Astrocyte (in vitro differentiated cells and primary cell): ENCODE measurements around the gene LYPD6B. TPM values are rescaled to one million over a fixed set of nuclear protein-coding genes. Genes with fewer than 3 reads are reported as not detected.
A peak's percentile ranks its signal among the peaks of the same experiment; 100 is the strongest.

ENCODE experiments used
- DNase-seq: peaks from one replicate; pipeline ENCODE4 v3.0.0-alpha.2; 2010; ENCODE audit warnings: low read depth
- FAIRE-seq: peaks from 2 replicates; lab custom pipeline; 2011; peaks lifted over from hg19 to GRCh38; lab: Jason Lieb, UNC
- H2AFZ ChIP-seq: 2 replicates; pipeline ENCODE4 v1.6.0; 2012; ENCODE audit warnings: low read depth, low read length, inconsistent platforms
- H3K27ac ChIP-seq: 2 replicates; pipeline ENCODE4 v1.5.1; 2011; ENCODE audit warnings: low read depth, low read length, inconsistent platforms
- H3K27me3 ChIP-seq: 2 replicates; pipeline ENCODE4 v1.6.0; 2011; ENCODE audit warnings: low read length, inconsistent platforms; ENCODE audit not compliant: insufficient read depth
- H3K36me3 ChIP-seq: 2 replicates; pipeline ENCODE4 v1.5.1; 2011; ENCODE audit warnings: low read length, inconsistent platforms; ENCODE audit not compliant: insufficient read depth
- H3K4me1 ChIP-seq: 2 replicates; pipeline ENCODE4 v1.5.1; 2011; ENCODE audit warnings: low read length, inconsistent platforms; ENCODE audit not compliant: insufficient read depth
- H3K4me2 ChIP-seq: 2 replicates; pipeline ENCODE4 v1.6.0; 2012; ENCODE audit warnings: low read length, inconsistent platforms
- H3K4me3 ChIP-seq: 2 replicates; pipeline ENCODE4 v1.5.1; 2011; ENCODE audit warnings: low read depth, mild to moderate bottlenecking, low read length, inconsistent platforms; ENCODE audit not compliant: insufficient read depth
- H3K79me2 ChIP-seq: 2 replicates; pipeline ENCODE4 v1.6.0; 2012; ENCODE audit warnings: mild to moderate bottlenecking, low read length, inconsistent platforms; ENCODE audit not compliant: insufficient read depth
- H3K9ac ChIP-seq: 2 replicates; pipeline ENCODE4 v1.6.0; 2012; ENCODE audit warnings: mild to moderate bottlenecking, low read length, inconsistent platforms
- H3K9me3 ChIP-seq: 2 replicates; pipeline ENCODE4 v1.5.1; 2012; ENCODE audit warnings: low read depth, mild to moderate bottlenecking, low read length, inconsistent platforms; ENCODE audit not compliant: insufficient read depth
- H4K20me1 ChIP-seq: 2 replicates; pipeline ENCODE4 v1.6.0; 2012; ENCODE audit warnings: low read length, inconsistent platforms; ENCODE audit not compliant: insufficient read depth
- H3K27ac Mint-ChIP-seq: one replicate; pipeline ENCODE4 v1.8.0; 2021; ENCODE audit warnings: mild to moderate bottlenecking, mixed read lengths; ENCODE audit not compliant: unreplicated experiment
- H3K27me3 Mint-ChIP-seq: one replicate; pipeline ENCODE4 v1.8.0; 2021; ENCODE audit warnings: low read depth, mixed read lengths; ENCODE audit not compliant: unreplicated experiment
- H3K36me3 Mint-ChIP-seq: one replicate; pipeline ENCODE4 v1.8.0; 2021; ENCODE audit warnings: low read depth, mixed read lengths; ENCODE audit not compliant: unreplicated experiment
- H3K4me1 Mint-ChIP-seq: one replicate; pipeline ENCODE4 v1.8.0; 2021; ENCODE audit warnings: low read depth, mixed read lengths; ENCODE audit not compliant: unreplicated experiment
- H3K4me3 Mint-ChIP-seq: one replicate; pipeline ENCODE4 v1.8.0; 2021; ENCODE audit warnings: mild to moderate bottlenecking, moderate library complexity, mixed read lengths; ENCODE audit not compliant: unreplicated experiment
- H3K9me3 Mint-ChIP-seq: one replicate; pipeline ENCODE4 v1.8.0; 2021; ENCODE audit warnings: mild to moderate bottlenecking, mixed read lengths; ENCODE audit not compliant: unreplicated experiment
- EZH2 ChIP-seq: IDR thresholded peaks from 2 replicates; pipeline ENCODE4 v1.6.1; 2012; ENCODE audit warnings: mild to moderate bottlenecking, low read length, inconsistent platforms; ENCODE audit not compliant: insufficient read depth
- total RNA-seq: library from RNA; stranded (reverse); gene quantifications from 2 replicates; pipeline ENCODE4 v1.2.1, GENCODE V29; 2021
- TF ChIP-seq, protein P1 (sequence below): IDR thresholded peaks from 2 replicates; pipeline ENCODE4 v1.5.1; 2011; ENCODE audit warnings: low read depth, mild to moderate bottlenecking, inconsistent platforms, low read length, moderate library complexity; ENCODE audit not compliant: insufficient read depth

The LYPD6B gene
- total RNA-seq, 1 donor from 2014 or later: 1.2 TPM

DNA sequence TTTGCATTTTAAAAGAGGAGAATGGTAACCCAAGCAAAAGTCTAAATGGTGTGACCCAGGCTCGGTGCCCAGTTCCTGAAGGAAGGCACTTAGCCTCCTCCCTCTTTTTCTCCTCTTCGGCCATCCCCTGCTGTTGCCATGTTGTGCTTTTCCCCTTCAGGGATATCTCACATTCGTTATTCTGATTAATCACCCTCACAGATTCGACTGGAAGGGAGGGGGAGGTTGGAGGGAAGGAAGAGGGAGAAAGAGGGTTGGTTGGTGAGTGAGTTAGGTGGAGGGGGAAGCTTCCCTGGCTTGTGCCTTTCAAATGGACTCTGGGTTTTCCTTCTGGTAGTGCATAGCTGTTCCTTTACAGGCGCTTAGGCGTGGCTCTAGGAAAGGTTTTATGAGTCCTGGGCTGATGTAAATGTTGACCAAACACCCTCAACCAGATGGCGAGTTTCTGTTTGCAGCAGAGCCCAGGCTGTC, 39.0 kb upstream of the LYPD6B start:
- H2AFZ ChIP-seq: no peak overlapping the region
- H3K9me3 Mint-ChIP-seq: no peaks in the 10 kb centered on the region
- peaks cover 2% of the 10 kb centered on the region for H3K27me3 ChIP-seq
- no peak overlapping the region for H3K4me2 ChIP-seq
- H3K9me3 ChIP-seq: no peaks in the 10 kb centered on the region
- H3K9ac ChIP-seq: no peak overlapping the region
- H3K27ac ChIP-seq: no peak overlapping the region
- H3K4me3 ChIP-seq: no peak overlapping the region
- H3K27me3 Mint-ChIP-seq: no peaks in the 10 kb centered on the region
- TF ChIP-seq EZH2: no peak
- TF ChIP-seq, protein P1, sequence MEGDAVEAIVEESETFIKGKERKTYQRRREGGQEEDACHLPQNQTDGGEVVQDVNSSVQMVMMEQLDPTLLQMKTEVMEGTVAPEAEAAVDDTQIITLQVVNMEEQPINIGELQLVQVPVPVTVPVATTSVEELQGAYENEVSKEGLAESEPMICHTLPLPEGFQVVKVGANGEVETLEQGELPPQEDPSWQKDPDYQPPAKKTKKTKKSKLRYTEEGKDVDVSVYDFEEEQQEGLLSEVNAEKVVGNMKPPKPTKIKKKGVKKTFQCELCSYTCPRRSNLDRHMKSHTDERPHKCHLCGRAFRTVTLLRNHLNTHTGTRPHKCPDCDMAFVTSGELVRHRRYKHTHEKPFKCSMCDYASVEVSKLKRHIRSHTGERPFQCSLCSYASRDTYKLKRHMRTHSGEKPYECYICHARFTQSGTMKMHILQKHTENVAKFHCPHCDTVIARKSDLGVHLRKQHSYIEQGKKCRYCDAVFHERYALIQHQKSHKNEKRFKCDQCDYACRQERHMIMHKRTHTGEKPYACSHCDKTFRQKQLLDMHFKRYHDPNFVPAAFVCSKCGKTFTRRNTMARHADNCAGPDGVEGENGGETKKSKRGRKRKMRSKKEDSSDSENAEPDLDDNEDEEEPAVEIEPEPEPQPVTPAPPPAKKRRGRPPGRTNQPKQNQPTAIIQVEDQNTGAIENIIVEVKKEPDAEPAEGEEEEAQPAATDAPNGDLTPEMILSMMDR: no peak
- peaks cover 25% of the 10 kb centered on the region for H3K36me3 Mint-ChIP-seq
- H3K27ac Mint-ChIP-seq: no peak overlapping the region
- H3K36me3 ChIP-seq: no peaks in the 10 kb centered on the region
- no peak overlapping the region for H3K4me3 Mint-ChIP-seq
- H3K4me1 Mint-ChIP-seq: peaks cover 9% of the 10 kb centered on the region
- H3K79me2 ChIP-seq: no peaks in the 10 kb centered on the region
- DNase-seq: no peak
- no peaks in the 10 kb centered on the region for H3K4me1 ChIP-seq
- FAIRE-seq: no peak
- H4K20me1 ChIP-seq: no peaks in the 10 kb centered on the region

DNA sequence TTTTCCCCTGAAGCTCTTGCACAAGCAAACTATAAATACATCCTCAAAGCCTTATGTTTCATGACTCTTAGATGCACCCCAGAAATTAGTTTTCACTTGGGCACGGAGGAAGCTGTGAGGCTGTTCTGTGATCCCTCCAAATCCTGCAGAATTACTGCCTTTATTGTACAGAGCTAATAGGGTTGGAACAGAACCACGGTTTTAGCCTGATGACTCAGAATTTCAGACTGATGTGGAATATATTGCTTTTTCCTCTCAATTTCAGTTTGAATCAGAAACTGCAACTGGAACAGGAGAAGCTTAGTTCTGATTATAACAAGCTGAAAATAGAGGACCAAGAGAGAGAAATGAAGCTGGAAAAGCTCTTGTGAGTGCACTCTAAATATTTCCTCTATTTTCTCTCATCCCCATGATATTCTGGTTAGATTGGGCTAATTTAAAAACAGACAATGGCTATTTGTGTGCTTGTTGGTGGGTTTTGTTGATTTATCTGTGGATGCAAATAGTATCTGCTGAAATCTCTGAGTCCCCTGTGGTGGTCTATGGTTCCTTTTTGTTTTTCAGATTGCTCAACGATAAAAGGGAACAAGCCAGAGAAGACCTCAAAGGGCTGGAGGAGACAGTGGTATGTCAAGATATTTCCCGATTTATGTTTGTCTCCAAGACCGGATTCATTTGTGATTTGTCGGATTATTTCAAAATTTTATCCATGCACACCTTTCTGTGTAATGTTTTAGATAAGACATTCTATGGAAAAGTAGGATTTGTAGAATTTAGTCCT, 38.2 kb upstream of the LYPD6B start:
- Mint-ChIP-seq H3K27ac (no peak overlapping the region), H3K4me3 (no peak overlapping the region), H3K9me3 (no peaks in the 10 kb centered on the region), H3K27me3 (no peaks in the 10 kb centered on the region), H3K36me3 (peaks cover 20% of the 10 kb centered on the region), H3K4me1 (peaks cover 18% of the 10 kb centered on the region)
- Histone ChIP-seq H3K4me1 (no peaks in the 10 kb centered on the region), H2AFZ (no peak overlapping the region), H3K36me3 (no peaks in the 10 kb centered on the region), H4K20me1 (no peaks in the 10 kb centered on the region), H3K27me3 (peaks cover 2% of the 10 kb centered on the region), H3K27ac (no peak overlapping the region), H3K9ac (no peak overlapping the region), H3K4me3 (no peak overlapping the region), H3K4me2 (no peak overlapping the region), H3K9me3 (no peaks in the 10 kb centered on the region), H3K79me2 (no peaks in the 10 kb centered on the region)
- FAIRE-seq: no peak
- peak; percentile 4 for DNase-seq
- TF ChIP-seq EZH2: no peak
- TF ChIP-seq, protein P1: no peak

- DNase-seq (no peak), FAIRE-seq (no peak)
- no peaks in the 10 kb centered on the region for H3K9me3 Mint-ChIP-seq
- Histone ChIP-seq H3K4me3 (no peak overlapping the region), H3K27me3 (peaks cover 2% of the 10 kb centered on the region), H3K4me2 (no peak overlapping the region), H3K79me2 (no peaks in the 10 kb centered on the region), H3K36me3 (no peaks in the 10 kb centered on the region), H3K9ac (no peak overlapping the region), H3K4me1 (no peaks in the 10 kb centered on the region), H3K27ac (no peak overlapping the region), H3K9me3 (no peaks in the 10 kb centered on the region), H2AFZ (no peak overlapping the region), H4K20me1 (no peaks in the 10 kb centered on the region)
- H3K4me1 Mint-ChIP-seq: peaks cover 18% of the 10 kb centered on the region
- H3K4me3 Mint-ChIP-seq: no peak overlapping the region
- H3K36me3 Mint-ChIP-seq: peaks cover 23% of the 10 kb centered on the region
- no peak overlapping the region for H3K27ac Mint-ChIP-seq
- no peaks in the 10 kb centered on the region for H3K27me3 Mint-ChIP-seq
- no peak for TF ChIP-seq EZH2
- TF ChIP-seq, protein P1: no peak
Measured at GRCh38 chr2:149001496-149001895, 37.0 kb upstream of the LYPD6B start.
